GM21737 (cell line): ENCODE measurements around the gene COLQ.
"Not testable (repeated sequence)": the region's sequence is repeated elsewhere in the genome, so short reads cannot be mapped to it uniquely, and the experiment has no call there.

Experiments
- ATAC-seq: cut with Tn5 transposase; IDR thresholded peaks from one replicate; pipeline ENCODE4 v1.9.1; 2021; ENCODE audit warnings: mild to moderate bottlenecking, moderate library complexity; ENCODE audit not compliant: unreplicated experiment

The COLQ gene

DNA sequence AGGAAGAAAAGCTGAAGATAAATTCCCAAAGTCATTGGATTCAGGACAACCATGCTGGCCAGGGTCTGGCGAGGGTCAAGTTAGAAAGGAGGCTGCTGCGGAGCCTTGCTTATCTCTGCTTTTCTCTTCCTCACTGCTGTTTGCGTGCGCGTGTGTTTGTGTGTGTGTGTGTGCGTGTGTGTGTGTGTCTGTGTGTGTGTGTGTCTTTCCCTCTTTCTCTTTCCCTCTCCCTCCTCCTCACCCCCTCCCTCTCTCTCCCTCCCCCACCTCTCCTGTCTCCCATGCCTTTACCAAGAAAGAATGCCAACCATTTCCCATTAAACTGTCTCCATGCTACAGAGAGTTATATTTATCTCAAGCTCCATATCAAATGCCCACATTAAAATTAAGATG lies at the start of gene COLQ:
Gene COLQ, minus strand, starts transcription at position 134 of the 393 bp plus-strand sequence. Its CDS starts 81 bp downstream, at position 53.
- no peak for ATAC-seq

DNA sequence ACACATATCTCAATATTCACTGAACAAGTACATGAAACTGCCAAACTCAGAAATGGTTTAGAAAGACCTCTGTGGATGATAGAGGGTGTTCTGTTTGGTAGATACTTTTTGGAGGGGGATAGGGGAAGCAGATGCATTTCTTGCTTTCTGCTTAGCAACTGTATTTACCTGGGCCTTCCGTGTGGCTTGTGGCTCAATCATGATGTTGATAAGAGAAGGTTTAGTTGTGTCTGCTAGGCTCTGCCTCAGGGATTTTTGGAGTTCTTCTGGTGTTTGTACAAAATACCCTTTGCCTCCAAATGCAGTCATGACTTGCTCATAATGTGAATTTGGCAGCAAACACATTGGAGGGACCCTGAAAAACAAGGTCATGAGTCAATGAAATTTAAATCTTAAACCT lies 41.7 kb upstream of the COLQ start:
- no peak for ATAC-seq

DNA sequence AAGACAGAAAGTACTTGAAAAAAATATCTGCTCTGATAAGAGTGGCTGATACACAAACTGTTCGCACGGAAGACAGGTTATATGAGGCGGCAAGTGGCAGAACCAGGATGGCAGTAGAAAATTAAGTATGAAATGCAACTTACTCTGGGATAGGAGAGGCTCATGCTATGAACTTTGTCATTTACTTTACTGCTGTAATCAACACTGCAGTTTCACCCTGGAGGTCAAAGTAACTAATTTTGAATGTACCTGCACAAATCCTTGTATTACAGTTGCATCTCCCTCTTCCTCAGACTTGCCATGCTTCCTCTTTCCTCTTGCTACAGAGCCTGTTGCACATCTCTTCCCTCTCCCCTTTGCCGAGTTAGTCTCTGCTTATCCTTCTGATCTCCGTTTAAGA lies 41.1 kb upstream of the COLQ start:
- ATAC-seq: no peak

DNA sequence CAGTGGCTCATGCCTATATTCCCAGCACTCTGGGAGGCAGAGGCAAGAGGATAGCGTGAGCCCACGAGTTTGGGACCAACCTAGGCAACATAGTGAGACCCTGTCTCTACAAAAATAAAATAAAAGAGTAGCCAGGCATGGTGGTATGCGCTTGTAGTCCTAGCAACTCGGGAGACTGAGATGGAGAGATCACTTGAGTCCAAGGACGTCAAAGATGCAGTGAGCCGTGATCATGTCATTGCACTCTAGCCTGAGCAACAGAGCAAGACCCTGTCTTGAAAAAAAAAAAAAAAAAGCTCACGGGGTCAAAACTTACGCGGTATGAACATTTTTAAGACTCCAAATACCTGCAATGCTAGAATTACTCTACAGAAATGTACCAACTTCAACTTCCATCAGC lies 37.1 kb upstream of the COLQ start:
- ATAC-seq: no peak

DNA sequence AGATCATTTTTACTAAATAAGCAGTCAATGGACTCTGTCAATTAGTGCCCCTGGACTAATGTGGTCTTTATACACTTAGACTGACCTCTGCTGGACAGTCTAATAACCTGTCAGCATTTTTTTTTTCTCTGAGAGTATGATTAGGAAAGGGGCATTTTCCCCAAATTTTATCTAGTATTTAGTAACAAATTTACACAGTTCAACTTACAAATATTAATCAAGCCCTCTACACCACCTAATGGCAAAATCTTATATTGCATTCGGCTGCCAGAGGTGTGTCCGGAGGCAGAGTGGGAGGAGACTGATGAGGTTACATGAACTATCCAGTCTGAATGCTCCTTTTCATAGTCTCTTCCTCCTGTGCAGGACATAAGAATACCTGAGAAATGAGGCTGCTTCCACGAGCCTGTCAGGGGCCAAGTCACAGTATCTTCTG lies 36.0 kb upstream of the COLQ start:
- peak; percentile 55 for ATAC-seq

DNA sequence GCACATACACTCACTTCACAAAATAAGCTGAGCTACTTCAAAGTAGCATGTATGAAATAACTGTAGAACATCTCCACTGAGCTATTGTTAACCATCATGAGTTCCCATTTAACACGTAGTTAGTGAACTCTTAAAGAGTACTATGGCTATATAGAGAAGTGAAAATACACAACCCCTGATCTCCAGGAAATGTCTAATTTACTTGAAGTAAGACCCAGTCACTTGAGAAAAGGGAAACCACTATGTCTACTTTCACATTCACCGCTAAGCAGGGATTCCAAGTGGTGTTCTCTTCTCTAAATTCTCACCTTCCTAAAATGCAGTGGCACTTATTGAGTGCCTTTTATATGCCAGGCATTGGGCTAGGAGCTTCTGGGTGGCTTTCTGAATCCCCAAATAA lies 35.0 kb upstream of the COLQ start:
- peak; percentile 83 for ATAC-seq

DNA sequence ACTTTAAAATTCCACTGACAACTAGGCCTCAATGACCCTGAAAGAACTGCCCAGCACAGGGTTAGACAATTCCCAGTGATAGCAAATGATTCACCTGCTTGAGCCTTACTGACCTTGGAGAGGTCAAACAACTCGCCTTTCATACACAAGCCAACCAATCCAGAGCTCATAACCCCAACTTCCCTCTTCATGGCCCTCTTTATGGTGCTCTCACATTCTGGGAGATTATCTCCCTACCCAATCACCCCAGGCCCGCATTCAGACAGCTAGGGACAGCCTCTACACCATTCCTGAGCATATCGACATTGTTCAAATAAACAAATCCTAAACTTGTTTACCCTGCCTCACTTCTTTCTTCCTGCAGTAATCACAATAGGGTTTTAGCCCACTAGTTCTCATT lies 32.2 kb upstream of the COLQ start:
- ATAC-seq: no peak

DNA sequence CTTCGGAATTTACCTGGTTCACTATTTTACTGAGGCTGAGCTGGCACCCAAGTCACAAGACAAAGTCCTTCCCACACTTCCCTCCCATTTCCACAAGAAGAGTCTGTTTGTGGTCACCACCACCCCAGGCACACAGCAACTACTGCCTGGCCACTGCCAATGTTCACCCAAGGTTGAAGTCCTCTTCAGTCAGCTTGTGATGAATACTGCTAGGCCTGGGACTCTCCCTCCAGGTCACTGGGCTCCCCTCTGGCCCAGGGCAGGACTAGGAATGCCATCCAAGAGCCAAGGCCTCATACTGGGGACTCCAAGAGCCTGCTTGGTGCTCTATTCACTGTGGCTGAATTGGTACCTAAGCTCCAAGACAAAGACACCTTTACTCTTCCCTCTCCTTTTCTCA lies 30.4 kb upstream of the COLQ start:
- ATAC-seq: no peak

DNA sequence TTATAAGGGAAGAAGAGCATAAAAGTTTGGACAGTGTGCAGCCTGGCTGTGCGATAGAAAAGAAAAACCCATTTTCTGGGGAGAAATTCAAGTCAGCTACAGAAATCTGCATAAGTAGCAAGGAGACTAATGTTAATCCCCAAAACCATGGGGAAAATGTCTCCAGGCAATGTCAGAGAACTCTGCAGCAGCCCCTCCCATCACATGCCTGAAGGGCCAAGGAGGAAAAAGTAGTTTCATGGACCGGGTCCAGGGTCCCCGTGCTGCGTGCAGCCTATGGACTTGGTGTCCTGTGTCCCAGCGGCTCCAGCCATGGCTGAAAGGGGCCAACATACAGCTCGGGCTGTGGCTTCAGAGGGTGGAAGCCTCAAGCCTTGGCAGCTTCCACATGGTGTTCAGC lies 28.3 kb upstream of the COLQ start:
- no peak for ATAC-seq

DNA sequence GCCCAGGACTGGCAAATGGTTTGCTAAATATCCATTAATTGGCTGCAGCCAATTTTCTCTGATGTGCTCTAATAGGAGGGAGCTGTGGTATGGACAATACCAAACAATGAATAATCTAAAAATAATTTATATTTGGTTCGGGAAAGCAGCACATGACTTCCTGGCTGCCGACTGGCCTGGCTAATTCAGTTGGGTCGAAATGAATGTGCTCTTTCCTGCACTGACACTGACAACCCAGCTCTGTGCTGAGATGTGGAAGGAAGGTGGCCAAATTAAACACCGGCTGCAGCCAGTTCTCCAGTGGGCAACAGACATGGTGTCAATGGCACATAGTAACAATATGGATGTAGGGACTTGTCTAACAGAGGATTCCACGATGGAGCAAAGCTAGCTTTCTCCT lies 21.1 kb upstream of the COLQ start:
- no peak for ATAC-seq

DNA sequence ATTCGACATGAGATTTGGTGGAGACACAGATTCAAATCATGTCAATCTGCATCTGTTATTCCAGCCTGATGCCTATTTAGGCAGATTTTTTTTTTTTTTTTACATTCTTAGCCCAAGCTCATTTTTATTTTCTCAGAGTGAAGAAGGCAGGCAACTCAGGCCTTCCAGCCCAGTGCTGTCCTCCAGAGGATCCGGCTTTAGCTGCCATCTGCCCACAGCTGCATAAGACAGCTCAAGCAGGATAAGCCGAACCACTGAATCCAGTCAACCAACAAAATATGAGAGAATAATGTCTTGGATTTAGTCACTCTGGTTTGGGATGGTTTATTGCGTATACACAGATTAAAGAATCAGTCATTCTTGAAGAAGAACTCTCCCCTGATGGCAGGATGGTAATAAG lies 19.9 kb upstream of the COLQ start:
- no peak for ATAC-seq

DNA sequence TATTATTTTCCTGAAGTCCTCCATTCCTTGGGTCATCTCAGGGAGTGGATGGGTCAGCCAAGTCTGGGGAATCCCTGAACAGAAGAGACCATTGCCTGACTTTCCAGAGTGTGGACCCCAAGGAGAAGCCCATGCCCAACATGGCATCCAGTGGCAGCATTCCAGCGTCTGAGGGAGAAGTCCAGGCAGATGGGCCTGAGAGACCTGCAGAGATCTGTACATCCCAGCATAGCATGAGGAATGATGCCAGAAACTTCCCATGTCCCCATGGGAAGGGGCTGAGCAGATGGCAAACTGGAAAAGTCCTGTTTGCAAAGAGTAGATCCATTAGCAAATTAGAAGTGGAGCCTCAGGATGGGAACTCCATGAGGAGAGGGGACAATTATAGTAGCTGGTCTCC lies 17.6 kb upstream of the COLQ start:
- ATAC-seq: no peak

DNA sequence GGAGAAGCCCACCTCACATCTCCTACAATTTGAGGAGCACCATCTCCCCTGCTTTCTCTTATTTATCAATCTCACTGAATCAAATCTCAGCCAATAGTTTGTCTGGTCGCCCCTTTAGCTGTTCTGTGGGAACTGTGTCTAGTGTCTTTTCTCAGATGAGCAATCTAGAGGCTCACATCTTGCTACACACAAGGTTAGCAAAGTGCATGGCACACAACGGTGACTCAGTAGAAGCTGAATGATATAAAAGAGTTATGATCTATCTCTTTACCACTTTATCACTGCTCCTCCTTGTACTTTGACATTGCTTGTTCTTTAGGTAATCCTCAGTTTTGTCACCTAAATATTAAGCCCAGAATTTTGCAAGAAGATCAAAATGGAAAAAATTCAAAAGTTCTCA lies 16.8 kb upstream of the COLQ start:
- ATAC-seq: no peak

DNA sequence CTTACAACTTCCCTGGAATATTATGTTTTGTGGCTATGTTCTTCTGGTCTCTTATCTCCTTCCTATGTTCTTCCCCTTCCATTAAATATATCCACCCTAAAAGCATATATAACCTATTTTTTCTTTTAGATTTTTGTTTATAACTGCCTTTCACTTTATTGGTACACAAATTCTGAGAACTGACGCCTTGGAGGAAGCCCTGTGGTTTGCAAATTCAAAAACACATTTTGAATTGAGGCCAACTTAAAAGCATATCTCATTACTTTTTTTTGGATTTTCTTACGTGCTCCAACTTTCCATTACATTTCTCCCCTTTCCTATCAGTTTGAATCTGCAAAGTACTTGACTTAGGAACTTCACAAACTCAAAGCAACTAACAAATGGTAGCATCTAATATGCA lies 15.3 kb upstream of the COLQ start:
- ATAC-seq: no peak

DNA sequence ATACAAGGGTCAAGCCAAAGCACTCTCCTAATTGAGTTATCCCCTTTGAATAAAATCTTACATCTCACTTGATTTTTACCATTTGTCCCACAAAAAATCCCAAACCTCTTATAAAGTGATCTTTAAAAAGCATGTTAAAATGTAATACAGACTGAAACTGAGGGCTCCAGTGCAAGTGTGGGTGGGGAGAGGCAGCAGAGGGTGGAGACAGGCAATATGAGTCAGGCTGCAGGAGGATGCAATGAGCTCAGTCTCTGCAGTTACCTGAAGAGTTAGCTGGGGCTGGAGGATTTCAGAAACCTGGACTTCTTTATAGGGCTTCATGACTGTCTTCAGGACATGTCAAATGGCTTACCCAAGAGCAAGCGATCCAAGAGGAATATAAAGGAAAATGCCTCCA lies 14.2 kb upstream of the COLQ start:
- no peak for ATAC-seq

DNA sequence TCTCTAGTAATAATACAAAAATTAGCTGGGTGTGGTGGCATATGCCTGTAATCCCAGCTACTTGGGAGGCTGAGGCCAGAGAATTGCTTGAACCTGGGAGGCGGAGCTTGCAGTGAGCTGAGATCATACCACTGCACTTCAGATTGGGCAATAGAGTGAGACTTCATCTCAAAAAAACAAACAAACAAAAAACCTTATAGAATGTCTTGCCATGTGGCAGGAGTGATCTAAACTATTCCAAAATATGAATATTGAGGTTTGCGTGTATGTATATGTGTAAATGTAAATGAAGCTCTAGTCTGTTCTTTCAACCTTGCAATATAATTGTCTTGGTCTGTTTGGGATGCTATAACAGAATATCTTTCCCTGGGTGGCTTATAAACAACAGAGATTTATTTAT lies 11.1 kb upstream of the COLQ start:
- ATAC-seq: not testable (repeated sequence)

DNA sequence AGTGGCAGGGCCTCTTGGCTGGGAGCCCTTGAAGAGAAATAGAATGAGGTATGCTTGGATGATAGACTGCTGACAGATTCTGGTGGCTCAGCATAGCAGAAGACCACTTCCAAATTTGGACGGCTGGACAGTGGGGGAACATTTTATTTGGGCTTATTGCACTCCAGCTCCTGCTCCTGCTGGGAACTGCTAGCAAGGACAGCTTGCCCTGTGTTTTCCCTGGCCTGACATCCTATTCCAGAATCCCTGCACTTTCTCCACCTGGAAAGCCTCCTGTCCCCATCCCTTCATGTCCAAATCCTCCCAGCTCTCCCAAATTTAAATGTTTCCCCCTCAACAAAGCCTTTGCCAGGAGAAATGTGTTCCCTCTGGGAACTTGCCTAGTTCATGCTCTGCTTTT lies 9.8 kb upstream of the COLQ start:
- ATAC-seq: no peak

DNA sequence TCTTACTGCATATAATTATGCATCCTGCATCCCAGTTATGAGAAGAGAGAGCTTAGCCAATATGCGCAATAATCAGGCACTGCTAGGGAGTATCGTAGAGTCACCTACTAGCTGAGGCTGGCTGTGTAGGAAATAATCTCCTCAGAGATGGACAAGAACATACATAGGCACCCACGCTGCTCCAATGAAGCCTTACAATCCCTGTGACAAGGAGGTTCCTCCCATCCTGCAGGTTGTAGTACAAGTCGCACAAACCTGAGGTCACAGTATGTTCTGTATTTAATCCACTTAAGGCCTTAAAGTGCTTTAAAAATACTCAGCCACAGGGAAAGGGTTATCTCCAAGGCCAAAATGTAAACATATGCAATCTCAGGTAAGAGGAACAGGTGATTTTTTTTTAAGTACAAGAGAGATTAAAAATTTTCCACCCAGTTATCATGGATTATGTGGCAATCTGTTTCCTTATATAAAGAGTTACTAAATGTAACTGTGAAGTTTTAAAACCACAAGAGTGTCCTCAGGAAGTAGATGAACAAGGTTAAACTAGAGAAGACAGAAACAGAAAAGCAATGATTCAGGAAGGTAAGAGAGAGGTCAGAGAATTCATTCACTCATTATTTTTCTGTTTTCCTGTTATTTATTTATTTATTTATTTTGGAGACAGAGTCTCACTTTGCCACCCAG lies 7.5 kb upstream of the COLQ start:
- ATAC-seq: no peak

DNA sequence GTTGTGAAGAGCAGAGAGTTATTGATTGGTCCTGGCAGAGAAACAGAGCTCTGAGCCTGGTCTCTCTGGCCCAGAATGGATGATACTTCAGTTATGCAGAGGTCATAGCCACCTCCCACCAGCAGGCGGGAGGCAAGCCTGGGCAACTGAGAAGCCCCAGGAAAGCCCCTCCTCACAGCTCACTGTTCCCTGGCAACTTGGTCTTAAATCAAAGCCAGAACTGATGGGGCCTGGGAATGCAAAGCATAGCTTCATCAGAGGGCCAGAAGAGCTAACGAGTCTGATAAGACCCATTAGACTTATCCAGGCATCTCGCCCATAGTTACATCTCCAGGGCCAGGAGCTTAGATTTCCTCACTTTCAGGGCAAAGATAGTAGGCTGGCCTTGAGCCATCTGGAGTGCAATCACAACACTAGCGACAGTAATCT lies 5.5 kb upstream of the COLQ start:
- ATAC-seq: no peak

DNA sequence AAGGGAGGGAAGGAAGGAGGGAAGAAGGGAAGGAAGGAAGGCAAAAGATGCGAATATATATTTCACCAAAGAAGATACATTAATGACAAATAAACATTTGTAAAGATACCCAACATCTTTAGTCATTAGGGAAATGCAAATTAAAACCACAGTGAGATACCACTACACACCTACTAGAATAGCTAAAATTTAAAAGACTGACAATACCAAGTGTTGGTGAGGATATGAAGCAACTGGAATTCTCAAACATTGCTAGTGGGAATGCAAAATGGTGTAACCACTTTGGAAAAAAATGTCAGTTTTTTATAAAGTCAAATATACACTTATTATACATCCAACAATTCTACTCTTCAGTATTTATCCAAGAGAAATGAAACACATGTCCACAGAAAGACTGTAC lies 4.3 kb upstream of the COLQ start:
- ATAC-seq: no peak

DNA sequence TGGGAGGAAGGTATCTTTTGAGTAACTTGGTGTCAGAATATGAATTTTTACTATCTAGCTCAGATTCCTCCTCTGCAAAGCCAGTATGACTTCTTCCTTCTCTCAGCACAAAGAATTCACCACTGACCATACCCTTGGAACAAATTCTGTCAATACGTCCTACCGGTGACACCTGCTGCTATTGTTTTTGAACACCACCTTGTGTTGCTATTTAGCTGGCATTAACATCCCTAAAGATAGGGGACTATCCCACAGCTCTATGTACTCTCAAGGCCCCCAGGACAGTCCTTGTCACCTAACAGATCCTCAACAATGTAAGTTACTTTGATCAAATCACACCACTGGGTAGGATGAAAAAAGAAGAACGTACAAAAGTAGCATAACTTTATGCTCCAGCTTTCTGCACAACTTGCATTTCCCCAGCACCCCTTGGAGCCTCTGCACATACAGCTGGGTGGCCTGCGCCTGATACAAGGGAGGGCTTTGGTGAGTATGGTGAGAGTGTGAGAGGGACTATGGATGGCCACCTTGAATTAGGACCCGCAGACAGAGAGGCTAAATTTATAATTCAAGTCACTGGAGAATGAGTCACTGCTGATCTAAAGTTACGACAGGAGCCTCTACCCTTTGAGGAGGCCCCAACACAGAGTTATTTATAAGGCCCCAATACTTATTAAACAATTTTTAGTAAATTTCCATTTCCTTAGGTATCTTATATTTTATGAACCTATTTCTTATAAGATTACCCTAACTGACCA lies 2.3 kb upstream of the COLQ start:
- no peak for ATAC-seq

DNA sequence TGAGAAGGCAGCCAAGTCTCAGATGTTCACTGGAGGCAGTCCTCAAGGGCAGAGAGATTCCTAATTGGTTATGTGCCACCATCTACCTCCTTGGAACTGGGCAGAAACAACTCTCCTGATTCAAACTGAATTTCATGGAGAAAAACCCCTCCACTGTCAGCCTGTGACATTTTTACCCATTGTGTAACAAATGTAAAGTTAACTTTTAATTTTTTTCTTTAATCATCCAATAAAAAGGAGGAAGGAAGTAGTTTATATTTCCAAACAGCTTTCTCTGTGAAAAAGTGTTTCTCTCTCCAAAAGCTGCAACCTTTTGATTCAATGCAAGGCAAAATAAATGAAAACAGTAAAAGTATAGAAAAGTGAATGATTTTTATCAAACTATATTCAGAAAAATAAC lies 510 bp upstream of the COLQ start:
- ATAC-seq: no peak
